DMS79 treated with DMSO at 0.1 percent for 48 hours (cell line): ENCODE results near the gene KCTD19.
"Not testable (repeated sequence)": the region's sequence is repeated elsewhere in the genome, so short reads cannot be mapped to it uniquely, and the experiment has no call there.

Experiments
- DNase-seq: peaks from one replicate; lab custom pipeline; 2025; lab: John Stamatoyannopoulos, UW

Gene KCTD19

DNA sequence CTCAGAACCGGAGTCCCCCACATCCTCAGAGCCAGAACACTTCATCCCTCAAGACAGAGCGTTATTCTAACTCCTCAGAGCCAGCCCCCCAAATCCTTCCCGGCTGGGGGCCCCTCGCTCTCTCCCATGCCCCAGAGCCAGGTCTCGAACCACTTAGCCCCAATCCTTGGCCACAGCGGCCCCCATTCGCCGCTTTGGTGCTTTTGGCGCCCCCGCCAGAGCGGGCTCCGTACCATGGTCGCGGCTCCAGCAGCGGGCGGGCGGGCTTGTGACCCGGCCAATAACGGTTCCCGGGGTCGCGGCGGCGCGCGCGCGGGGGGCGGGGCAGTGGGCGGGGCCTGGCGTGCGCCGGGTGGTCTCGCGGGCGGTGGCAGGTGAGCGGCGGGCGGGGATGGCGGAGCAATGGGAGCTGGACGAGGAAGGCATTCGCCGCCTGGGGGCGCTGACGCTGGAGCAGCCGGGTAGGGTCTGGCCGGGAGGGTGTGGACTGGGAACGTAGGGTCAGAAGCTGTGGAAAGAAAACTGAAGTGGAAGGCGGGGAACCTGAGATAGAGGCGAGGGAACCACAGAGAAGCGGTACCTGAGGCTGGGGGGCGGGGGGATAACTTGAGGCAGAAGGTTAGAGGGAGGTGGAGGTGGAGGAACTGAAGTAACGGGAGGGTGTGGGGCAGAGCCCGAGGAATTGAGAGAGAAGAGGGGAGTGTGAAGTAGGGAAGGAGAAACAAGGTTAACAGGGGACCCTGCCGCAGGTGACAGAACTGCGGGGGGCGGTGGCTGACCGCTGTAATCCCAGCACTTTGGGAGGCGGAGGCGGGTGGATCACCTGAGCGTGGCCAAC, at the start of gene KCTD19, which contains the start of gene LRRC36:
Gene KCTD19 (minus strand): TSS at position 270 of the 838 bp plus-strand sequence. CDS start 34 bp downstream, at position 236.
Gene LRRC36 (plus strand): TSS at position 344 of the 838 bp plus-strand sequence. CDS start 48 bp downstream, at position 392.
- peak; percentile 55 for DNase-seq

DNA sequence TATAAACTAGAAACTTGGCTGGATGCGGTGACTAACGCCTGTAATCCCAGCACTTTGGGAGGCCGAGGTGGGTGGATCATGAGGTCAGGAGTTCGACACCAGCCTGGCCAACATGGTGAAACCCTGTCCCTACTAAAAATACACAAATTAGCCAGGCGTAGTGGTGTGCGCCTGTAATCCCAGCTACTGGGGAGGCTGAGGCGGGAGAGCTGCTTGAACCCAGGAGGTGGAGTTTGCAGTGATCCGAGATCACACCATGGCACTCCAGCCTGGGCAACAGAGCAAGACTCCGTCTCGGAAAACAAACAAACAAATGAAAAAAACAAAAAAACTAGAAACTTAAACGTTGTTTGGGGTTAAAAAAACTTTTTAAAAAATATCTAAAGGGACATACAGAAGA, 49.5 kb upstream of the KCTD19 start:
- not testable (repeated sequence) for DNase-seq

DNA sequence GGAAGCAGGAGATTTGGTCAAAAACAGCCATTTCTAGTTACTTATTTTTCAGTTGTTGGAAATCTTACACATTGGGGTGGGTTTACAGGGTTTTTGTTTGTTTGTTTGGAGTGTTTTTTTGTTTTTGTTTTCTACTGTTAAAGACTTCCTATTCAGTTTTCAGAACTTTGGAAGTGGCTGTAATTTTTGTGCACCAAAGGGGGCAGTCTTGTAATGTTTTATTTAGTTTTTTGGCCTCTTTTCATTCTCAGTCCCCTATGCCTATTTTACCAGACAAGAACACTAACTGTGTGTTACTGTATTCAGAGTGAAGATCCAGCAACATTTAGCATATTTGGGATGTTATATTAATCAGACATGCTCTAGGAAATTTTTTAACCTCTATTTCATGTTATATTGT, 46.1 kb upstream of the KCTD19 start:
- DNase-seq = peak; percentile 2

DNA sequence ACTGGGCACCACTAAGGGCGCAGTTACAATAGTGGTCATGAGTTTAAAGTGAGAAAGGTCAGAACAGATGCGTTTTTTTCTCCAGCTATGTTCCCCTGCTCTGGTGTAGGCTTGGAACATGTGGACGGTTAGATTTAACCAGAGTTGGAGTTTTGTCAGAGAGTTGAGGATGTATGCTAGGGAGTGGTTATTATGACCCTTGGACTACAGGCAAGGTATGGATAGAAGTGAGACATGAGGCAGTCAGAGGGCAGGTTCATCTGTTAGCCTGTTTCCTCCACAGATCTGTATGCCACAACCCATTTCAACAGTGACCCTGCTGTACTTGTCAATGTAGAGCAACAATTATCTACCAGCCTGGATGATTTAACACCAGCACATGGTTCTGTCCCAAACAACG, 44.1 kb upstream of the KCTD19 start:
- no peak for DNase-seq

DNA sequence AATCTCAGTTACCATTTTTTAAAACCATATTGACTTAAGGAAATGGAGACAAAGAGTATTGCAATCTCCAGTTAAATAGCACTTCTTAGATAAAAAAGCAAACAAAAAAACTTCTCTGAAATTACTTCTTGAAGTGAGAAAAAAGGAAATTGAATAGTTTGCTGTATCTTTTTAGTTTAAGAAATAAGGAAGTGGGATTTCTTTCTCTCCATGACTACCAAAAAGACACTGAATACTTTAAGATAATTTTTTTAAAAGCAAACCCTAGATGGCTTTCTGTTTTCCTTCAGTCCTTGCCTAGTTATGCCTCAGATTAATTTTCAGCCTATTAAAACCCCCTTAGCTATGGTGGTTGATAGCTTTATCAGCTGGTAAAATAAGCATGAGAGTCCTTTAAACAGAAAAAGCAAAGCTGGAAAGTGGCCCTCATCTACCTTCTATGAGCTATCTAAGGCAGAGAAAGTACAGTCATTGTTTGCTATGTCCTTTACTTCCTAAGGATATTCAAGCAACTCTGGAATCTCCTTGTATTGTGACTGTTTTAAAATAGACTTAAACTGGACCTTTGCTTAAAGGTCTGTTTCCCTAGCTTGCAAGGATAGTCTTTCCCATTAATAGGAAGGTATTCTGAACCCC, 38.2 kb upstream of the KCTD19 start:
- peak; percentile 65 for DNase-seq

DNA sequence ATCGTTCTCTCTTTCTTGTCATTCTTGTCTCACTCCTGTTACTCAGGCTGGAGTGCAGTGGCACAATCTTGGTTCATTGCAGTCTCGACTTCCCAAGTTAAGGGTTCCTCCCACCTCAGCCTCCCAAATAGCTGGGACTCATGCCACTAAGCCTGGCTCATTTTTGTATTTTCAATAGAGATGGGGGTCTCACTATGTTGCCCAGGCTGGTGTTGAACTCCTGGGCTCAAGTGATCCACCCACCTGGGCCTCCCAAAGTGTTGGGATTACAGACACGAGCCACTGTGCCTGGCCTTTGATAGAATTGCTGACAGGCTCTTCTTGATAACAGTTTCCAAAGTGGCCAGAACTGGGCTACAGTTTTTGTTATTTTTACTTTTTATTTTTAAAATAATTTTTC, 34.5 kb upstream of the KCTD19 start:
- DNase-seq = no peak

DNA sequence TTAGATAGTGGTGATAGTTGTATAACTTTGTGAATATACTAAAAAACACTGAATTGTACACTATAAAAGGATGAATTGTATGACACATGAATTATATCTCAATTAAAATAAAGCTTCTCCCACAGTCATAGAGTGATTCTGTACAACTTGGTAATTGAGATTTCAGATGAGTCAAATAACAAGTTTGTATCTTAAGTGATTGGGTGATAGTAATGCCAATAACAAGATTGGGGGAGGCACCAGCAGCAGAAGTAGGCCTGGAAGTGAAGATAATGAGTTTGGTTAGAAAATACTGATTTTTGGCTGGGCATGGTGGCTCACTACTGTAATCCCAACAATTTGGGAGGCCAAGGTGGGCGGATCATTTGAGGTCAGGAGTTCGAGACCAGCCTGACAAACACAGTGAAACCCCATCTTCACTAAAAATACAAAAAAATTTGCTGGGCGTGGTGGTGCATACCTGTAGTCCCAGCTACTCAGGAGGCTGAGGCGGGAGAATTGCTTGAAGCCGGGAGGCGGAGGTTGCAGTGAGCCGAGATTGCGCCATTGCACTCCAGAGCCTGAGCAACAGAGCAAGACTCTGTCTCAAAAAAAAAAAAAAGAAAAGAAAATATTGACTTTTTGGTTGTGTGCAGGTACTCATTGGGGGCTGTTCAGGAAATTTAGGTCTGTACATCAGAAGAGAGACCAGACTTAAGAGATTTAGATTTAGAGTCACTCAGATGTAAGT, 33.2 kb upstream of the KCTD19 start:
- not testable (repeated sequence) for DNase-seq

DNA sequence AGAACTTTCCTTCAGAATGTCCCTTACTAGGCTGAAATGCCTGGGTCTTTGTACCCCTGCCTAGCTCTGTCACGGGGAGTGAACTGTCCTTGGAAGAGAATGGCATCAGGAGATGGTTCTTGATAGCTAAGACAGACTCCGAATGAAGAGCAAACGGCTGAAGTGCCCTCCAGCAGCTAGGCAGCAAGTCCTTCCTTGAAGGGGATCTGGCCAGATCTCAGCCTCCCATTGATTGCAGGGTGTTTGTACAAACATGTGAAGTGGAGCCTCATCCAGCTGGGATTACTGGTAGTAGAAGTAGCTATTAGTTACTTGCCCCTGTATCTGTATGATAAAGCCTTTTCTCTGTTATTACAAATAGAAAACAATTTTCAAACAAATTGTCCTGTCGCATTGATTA, 31.0 kb upstream of the KCTD19 start:
- peak; percentile 66 for DNase-seq

DNA sequence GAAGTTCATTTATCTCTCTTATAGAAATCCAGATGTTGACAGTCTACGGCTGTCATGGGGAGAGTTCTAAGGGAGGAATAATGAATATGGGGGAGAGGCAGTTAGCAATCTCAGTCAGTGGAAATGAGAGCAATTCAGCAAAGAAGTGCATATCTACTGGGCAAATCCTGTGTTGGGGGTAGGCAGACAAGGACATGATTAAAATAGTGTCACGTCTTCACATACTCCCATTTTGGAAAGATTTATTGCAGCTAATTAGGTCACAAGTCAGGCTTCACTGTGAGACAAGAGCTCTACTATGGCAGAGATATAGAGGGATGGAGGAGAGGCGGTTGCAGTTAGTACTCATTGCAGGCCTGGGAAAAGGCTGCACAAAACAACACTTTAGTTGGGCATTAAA, 29.9 kb upstream of the KCTD19 start:
- no peak for DNase-seq

DNA sequence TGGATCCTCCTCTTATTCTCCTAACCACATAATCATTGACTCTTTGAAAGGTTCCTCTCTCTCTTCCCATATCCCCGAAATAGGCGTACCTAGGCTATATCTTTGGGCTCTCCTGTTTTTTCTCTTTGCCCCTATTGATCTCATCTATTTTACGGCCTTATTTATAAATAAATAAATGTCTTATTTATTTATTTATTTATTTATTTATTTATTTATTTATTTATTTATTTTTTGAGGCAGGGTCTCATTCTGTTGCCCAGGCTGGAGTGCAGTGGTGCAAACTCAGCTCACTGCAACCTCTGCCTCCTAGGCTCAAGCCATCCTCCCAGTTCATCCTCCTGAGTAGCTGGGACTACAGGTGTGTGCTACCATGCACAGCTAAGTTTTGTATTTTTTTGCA, 25.9 kb upstream of the KCTD19 start:
- not testable (repeated sequence) for DNase-seq

DNA sequence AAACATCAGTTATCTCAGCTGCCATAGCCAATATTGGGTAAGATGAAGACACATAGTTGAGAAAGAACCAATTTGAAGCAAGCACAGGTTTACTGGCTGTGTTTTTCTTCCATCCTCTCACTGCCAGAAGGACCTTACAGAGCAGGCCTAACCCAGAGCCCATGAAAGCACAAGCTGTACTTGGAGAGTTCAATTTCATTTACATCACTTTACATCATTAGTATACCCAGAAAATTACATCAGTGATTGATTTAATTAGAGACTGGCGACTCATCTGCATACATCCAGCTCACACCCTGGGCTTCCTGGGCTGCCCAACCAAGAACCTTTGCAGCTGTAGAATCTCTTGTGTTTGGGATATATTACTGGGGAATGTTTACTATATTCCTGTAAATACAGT, 23.8 kb upstream of the KCTD19 start:
- DNase-seq = no peak

DNA sequence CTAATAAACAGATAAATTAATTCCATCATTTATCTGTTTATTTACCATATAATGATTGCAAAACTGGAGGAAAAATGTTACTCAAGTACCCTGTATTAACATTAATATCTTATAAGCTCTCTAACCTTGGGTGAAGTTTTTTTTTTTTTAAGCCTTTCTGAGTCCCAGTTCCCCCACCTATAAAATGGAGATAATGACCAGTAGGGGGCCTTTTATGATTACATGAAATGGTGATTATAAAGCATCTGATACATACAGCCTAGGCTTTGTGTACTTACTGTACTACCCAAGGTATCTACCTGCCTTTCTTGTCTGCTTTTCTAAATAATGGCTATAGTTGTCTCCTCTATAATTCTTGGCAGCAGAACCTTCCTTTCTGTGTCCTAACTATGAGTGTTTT, 22.6 kb upstream of the KCTD19 start:
- DNase-seq = no peak

DNA sequence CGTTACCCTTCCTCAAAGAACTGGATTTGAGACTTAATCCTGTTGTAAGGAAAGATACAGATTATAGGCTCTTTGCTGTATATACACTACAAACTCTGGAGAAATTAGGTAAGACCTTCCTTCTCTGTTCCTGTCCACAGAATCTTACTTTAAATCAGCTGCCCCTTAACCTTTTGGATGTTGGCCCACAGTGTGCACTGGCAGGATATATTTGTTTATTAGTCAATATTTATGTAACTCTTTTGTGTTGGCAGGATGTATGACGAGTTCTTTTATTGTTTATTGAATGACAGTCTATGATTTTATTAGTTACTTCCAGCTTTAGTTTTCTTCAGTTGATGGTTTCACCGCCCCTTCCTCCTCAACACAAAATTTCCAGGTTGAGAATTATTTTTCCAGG, 19.8 kb upstream of the KCTD19 start:
- DNase-seq = no peak

DNA sequence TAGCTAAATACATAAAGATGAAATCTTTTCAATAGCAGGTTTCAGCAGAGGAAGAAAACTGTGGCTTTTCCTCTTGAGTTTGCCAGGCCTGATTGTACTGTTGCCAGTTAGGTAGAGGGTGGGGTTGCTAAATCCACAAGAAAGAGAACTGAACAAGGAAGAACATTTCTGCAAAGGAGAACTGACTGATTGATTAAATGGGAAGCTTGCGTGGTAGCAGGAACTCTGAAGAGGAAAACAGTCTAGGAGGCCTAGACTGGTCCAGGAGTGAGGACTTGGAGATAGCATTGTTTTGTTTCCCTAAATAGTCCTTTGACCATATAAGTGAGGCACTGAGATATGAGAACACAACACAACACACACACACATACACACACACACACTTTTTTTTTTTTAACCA, 18.9 kb upstream of the KCTD19 start:
- no peak for DNase-seq

DNA sequence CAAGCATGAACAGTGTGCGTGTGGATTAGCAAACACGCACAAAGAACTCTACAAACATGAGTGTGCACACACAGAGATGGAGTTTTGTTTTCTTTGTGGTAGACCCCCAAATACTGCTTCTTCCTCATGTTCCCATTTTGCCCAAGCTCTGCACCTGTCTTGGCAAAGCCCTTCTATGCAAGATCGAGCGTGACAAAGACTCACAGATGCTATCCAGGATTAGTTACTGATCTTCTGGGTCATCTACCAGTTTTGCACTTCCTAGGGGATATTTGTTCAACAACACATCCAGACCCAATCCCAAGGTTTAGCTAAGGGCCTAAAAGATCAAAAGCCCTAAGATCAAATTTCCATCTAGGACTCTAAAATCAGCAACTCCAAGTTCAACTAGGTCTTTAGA, 16.1 kb upstream of the KCTD19 start:
- peak; percentile 48 for DNase-seq

DNA sequence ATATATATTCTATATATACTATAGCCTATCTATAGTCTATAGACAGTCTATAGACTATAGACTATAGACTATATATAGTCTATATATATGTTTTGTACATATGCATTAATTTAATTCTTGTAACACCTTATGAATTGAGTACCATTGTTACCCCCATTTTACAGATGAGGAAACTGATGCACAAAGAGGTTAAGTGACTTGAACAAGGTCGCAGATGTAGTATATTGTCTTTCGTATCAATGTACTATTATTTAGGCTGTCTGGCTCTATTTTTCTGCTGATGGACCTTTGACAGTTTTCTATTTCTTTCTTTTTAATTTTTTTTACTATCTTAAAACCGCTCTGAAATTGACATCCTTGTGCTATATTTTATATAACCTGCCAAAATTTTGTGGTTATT, 14.7 kb upstream of the KCTD19 start:
- DNase-seq = no peak

DNA sequence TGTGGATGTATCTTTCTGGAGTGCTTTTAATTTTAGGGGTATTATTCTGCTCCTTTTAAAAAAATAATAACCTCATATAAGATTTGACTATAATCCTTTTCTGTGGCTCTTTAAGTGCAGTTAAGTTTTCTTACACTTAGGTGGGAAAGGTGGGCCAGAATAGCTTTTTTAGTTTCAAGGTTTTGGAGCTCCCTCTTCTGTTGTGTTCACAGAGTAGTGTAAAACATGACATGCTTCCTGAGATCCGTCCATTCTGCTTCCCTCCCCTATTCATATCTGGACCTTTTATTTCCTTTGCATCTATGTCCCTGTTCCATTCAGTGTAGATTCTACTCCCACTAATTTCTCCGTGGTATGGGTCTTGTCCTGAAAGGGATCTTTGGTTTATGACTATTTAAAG, 12.9 kb upstream of the KCTD19 start:
- DNase-seq = no peak

DNA sequence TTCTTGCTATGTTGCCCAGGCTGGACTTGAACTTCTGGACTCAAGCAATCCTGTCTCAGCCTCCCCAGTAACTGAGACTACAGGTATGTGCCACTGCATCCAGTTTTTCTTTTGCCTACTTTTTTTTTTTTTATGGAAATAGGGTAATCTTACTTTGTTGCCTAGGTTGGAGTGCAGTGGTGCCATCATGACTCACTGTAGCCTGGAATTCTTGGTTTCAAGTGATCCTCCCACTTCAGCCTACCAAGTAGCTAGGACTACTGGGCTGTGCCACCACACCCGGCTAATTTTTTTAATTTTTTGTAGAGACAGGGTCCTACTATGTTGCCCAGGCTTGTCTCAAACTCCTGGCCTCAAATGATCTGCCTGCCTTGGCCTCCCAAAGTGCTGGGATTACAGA, 10.1 kb upstream of the KCTD19 start:
- no peak for DNase-seq

DNA sequence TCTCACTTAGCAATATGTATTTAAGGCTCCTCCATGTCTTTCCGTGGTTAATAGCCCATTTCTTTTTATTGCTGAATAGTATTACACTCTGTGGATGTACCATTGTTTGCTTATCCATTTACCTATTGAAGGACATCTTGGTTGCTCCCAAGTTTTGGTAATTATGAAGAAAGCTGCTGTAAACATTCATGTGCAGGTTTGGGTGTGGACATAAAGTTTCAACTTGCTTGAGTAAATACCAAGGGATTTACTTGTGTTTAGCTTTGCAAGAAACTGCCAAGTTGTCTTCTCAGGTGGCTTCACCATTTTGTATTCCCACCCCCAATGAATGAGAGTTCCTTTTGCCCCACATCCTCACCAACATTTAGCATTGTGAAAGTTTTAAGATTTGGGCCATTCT, 9.6 kb upstream of the KCTD19 start:
- no peak for DNase-seq

DNA sequence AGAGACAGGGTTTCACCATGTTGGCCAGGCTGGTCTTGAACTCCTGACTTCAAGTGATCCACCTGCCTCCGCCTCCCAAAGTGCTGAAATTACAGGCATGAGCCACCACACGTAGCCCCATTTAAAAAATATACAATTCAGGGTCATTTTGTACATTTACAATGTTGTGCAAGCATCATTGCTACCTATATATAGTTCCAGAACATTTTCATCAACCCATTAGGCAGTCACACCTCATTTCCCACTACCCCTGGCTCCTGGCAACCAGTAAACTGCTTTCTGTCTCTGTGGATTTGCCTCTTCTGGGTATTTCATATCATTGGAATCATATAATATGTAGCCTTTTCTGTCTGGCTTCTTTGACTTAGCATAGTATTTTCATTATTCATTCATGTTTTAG, 6.8 kb upstream of the KCTD19 start:
- DNase-seq = no peak

DNA sequence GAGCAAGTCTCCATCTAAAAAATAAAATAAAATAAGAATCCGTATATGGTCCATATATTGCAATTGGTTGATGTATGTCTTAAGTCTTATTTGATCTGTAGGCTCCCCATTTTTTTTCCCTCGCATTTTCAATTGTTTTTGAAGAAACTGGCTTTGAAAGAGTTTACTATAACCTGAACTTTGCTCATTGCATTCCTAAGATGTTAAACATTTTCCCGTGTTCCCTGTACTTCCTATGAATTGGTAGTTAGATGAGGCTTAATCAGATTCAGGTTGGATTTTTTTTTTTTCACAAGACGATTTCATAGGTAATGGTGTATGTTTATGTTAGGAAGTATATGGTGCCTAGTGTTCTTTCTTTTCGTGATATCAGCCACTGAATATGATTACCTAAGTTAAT, 3.4 kb upstream of the KCTD19 start:
- no peak for DNase-seq

DNA sequence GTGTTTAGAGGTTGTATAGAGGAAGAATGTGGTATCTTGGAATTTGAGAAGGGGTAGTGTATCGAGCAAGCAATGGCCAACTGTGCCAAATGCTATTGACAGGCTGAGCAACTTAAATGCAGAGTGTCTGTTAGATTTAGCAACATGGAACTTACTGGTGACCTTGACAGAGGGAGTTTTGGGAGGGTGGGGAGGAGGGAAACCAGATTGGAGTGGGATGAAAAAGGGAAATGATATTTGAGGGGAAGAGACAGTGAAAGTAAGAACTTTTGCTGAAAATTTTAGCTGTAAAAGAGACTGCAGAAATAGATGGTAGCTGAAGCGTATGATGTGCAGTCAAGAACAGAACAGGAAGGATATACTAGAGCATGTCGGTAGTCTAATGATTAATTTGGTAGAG, 1.2 kb upstream of the KCTD19 start:
- DNase-seq = no peak

DNA sequence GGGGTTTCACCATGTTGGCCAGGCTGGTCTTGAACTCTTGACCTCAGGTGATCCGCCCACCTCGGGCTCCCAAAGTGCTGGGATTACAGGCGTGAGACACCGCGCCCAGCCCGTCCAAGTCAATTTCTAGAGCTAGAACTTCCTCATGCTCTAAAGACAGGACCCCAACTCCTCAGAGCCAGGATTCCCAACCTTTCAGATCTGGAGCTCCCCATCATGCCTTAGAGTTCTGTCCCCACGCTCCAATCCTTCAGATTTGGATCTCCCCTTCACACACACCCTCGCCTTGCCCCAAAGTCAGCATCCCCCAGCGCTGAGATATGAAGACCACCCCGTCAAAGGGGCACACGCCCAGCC, 448 bp downstream of the KCTD19 start:
- DNase-seq = no peak
